Amniotic epithelial cell (primary cell): Measurements from ENCODE around the gene SAPCD1.
"Not testable (repeated sequence)": the region's sequence is repeated elsewhere in the genome, so short reads cannot be mapped to it uniquely, and the experiment has no call there.

Source experiments
- DNase-seq: peaks from one replicate; pipeline ENCODE4 v3.0.0-alpha.2; 2010; ENCODE audit warnings: low read depth

The SAPCD1 gene

DNA sequence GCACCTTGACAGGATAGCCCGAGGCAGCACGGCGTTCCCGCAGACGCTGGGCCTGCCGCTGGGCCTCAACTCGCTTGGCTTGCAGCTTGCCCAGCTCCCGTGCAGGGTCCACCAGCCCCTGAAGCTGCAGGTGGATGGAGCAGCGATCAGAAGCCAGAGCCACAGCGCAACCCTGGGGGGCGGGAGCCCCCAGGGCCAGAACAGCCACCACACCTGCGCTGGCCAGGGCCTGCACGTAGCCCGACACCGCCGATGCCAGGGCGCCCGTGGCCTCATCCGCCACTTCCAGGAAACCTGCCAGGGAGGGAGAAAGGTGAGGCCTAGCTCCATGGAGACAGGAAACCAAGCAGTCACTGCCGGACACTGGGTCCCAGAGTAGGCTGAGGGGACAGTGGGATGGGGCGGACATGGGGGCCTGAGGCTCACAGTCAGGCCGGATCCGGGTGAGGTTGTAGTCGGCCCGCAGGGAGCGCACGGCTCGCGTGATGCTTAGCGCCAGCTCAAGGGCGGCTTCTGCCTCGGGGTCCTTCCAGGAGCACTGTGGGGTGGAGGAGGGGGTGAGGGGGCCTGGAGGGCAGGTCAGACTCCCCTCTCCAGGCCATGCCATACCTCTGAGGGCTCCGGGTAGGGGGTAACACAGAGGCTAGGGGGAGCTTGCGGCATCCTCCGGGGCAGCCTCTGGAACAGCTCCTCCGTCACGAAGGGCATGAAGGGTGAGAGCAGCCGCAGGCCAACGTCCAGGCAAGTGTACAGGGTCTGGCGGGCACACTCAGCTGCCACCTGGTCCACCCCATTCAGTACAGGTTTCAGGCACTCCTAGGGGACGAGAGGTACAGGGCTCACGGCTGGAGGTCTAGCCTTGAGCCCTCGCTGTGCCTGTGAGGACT, 16.8 kb downstream of the SAPCD1 start:
- no peak for DNase-seq

GRCh38 chr6:31779908-31780307, 17.5 kb downstream of the SAPCD1 start:
- DNase-seq: no peak

GRCh38 chr6:31780507-31781243, 18.2 kb downstream of the SAPCD1 start:
- no peak for DNase-seq

- DNase-seq: no peak
Observed at GRCh38 chr6:31781244-31782125, 19.0 kb downstream of the SAPCD1 start.

- no peak for DNase-seq
Observed at GRCh38 chr6:31782126-31782855, 19.8 kb downstream of the SAPCD1 start.

GRCh38 chr6:31784098-31784925, 21.9 kb downstream of the SAPCD1 start:
- DNase-seq: no peak

GRCh38 chr6:31785475-31785874, 23.0 kb downstream of the SAPCD1 start:
- no peak for DNase-seq

- DNase-seq: no peak
Observed at GRCh38 chr6:31791324-31792089, 29.1 kb downstream of the SAPCD1 start.

DNA sequence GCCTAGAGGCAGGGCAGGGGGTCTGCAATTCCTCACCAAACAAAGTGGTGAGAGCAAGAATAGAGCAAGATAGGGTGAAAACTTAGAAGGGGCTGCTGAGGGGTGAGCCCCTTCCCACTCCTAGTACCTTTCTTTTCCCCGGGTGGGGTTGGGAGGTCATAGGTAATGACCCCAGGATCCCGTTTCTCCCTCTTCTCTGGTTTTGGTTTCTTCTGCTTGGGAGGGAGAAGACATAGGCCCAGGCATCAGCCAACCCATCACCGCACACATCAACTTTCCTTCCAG, 29.6 kb downstream of the SAPCD1 start:
- no peak for DNase-seq

DNA sequence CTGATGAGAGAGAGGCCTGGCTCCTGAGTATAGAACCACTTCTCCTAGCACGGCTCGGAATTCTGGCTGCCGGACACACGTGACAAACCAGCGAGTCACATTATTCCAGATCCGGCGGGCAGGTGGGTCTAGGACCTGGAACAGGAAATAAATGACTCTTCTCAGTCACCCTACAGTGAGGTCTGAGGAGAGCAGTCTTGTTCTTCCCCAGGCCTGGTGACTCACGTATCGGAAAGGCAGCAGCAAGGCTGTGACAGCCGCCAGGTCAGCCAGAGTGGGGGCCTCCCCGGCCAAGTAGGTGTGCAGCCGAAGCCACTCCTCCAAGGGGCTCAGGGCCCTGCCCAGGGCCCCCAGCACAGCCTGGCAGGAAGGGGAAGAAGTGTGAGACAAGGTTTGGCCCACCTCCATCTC, 30.3 kb downstream of the SAPCD1 start:
- DNase-seq: peak; percentile 33

GRCh38 chr6:31793927-31794245, 31.4 kb downstream of the SAPCD1 start:
- DNase-seq: not testable (repeated sequence)

DNA sequence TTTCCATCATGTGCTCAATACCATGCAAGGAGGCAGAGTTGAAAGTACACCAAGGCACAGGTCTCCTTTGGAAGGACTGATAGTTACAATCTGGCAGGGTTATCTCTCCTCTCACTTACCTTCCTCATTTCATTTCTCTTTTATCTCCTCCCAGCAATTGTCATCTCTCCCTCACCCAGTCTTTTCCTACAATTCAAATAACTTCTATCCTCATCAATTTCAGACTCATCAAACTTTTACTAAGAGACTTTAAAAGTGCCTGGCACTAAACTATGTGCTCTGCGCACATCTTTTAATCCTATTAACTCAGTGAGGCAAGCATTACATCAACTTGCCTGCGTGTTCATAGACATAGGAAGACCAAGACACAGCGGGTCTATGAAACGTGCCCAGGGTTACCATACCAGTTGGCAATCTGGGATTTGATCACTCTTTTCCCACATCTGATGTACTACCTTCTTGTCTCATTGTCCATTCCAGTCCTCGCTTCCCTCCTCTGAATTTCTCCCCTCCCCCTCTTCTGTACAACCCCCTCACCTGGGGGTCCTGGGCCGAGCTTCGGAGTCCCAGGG, 31.9 kb downstream of the SAPCD1 start:
- peak; percentile 52 for DNase-seq

DNA sequence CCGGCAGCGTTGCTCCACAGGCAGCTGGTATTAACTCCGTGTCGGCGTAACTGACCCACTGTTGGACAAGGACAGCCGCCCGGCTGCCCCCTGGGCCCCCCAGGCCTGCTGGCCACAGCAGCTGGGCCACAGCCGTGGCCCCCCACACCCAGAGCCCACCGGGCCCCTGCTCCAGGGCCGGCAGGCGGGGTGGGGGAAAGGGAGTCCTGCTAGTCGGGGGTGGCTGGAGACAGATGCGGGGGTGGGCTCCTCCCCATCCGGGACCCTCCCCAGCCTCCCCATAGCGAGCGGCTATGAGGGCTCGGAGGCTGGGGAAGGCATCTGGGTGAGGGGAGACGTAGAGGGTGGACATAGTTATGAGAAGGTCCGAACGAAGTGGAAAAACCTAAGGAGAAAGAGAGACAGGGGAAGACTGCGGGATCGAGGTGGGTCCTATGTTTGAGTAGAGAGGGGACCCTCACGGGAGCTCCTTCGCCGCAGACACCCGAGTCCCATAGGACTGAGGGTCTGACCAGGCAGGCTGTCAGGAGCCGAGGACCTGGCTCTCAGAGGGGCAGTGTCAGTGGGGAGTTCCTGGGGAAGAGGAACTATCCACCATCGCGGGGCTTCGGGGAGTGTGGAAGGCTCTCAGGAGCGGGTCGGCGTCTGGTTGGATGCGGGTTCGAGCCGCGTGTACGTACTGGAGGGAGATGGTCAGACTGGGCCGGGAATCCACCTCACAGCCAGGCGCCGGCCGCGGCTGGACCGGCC, 32.6 kb downstream of the SAPCD1 start:
- no peak for DNase-seq

DNA sequence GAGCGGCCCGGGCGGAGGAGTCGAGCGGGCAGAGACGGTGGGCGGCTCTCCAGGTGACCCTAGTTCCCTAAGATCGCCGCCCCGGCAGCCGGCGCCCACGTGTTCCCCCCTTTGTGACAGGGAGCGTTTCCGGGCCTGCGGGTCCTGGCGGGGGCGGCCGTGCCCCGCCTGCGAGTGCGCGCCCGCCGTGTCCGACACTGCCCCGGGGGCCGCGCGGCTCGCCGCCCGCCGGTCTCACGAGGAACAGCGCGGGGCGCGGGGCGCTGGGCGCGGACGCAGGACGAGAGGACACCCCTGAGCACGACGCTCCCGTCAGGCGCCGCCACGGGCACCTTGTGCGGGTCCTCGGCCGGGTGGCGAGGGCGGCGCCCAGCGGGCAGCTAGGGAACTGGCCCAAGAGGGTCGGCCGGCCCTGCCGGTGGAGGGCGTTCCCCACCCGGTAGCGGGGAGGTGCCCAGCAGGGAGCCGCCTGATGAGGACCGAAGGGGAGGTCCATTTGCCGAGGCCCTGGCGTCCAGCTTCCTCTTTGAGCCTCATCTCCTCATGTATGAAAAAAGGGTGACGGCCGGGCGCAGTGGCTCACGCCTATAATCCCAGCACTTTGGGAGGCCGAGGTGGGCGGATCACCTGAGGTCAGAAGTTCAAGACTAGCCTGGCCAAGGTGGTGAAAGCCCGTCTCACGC, 33.3 kb downstream of the SAPCD1 start, which contains the start of gene VARS1:
Gene VARS1, minus strand, starts transcription at position 137 of the 683 bp plus-strand sequence. CDS start 535 bp downstream, outside the sequence.
- DNase-seq: peak; percentile 87

- no peak for DNase-seq
Observed at GRCh38 chr6:31796993-31797385, 34.5 kb downstream of the SAPCD1 start.

GRCh38 chr6:31797588-31797987, 35.1 kb downstream of the SAPCD1 start:
- DNase-seq: no peak

DNA sequence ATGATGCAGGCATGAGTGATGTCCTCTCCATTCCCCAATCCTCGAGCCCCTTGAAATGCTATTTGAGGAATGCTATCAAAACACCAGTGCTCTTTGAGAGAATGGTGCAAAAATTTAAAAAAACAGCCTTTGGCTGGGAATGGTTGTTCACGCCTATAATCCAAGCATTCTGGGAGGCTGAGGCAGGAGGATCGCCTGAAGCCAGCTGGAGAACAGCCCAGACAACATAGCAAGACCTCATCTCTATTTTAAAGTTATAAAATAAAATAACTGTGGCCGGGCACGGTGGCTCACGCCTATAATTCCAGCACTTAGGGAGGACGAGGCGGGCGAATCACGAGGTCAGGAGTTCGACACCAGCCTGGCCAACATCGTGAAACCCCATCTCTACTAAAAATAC, 37.3 kb downstream of the SAPCD1 start:
- no peak for DNase-seq
